GM13976 (cell line): ENCODE measurements around the gene MRPL12.

Experiments used
- DNase-seq: peaks from one replicate; pipeline ENCODE4 v3.0.0; 2012; ENCODE audit warnings: low spot score
- CTCF ChIP-seq: IDR thresholded peaks from 2 replicates; pipeline ENCODE4 v1.5.1; 2012; ENCODE audit warnings: borderline replicate concordance, mild to moderate bottlenecking; ENCODE audit not compliant: insufficient read depth; ENCODE audit errors: extremely low read depth, missing control alignments, control extremely low read depth
- in situ Hi-C: fragments of 300-500 bp; cut with MboI; formaldehyde crosslinking; loops from one replicate; pipeline ENCODE4 v1.12.0; 2022; ENCODE audit warnings: low sequenced_read_pairs, mixed read lengths, inconsistent platforms; ENCODE audit not compliant: unreplicated experiment

Gene MRPL12

GRCh38 chr17:81702934-81703746, at the start of gene MRPL12:
MRPL12 (plus strand) TSS chr17:81703367; CDS start chr17:81703502, 135 bp downstream.
- in situ Hi-C loops: no loop called here
- DNase-seq: peak; percentile 98
- TF ChIP-seq CTCF: no peak

- in situ Hi-C loops: no loop called here
- no peak for DNase-seq
- TF ChIP-seq CTCF: no peak
Measured at GRCh38 chr17:81655378-81656117, 47.6 kb upstream of the MRPL12 start.

GRCh38 chr17:81656118-81656743, 46.9 kb upstream of the MRPL12 start, which contains the start of gene PDE6G:
PDE6G (minus strand) TSS chr17:81656542; CDS start chr17:81653305, 3,237 bp downstream.
- in situ Hi-C loops: no loop called here
- DNase-seq: no peak
- no peak for TF ChIP-seq CTCF

GRCh38 chr17:81656835-81657234, 46.3 kb upstream of the MRPL12 start:
- in situ Hi-C loops: no loop called here
- no peak for DNase-seq

GRCh38 chr17:81659038-81659437, 44.1 kb upstream of the MRPL12 start:
- in situ Hi-C loops: no loop called here

More at GRCh38 chr17:81656835-81657234, 46.3 kb upstream of the MRPL12 start:
- TF ChIP-seq CTCF: no peak

More at GRCh38 chr17:81659038-81659437, 44.1 kb upstream of the MRPL12 start:
- TF ChIP-seq CTCF: no peak
- no peak for DNase-seq
